HepG2 (cell line): ENCODE results near the gene PIP5KL1. TPM values are rescaled to one million over a fixed set of nuclear protein-coding genes. Genes with fewer than 3 reads are reported as not detected.

Source experiments
- EZH2 ChIP-seq: conservative IDR thresholded peaks from 2 replicates; pipeline ENCODE4 v1.6.1; 2012; ENCODE audit warnings: mild to moderate bottlenecking, low read depth, low read length, moderate library complexity
- LBX2 ChIP-seq: sonication (generic); formaldehyde crosslinking; IDR thresholded peaks from 2 replicates; pipeline ENCODE4 v1.5.0; 2020; ENCODE audit warnings: missing genetic modification reagents, mild to moderate bottlenecking, borderline replicate concordance
- MAZ ChIP-seq, 2 experiments: sonication (generic) in 1 of 2; formaldehyde crosslinking in 1 of 2; IDR thresholded peaks; 2 replicates each; pipeline versions ENCODE4 v1.5.0 to v1.6.1; 2012 to 2020; ENCODE audit warnings: low read depth in 2 of 2, mild to moderate bottlenecking in 2 of 2, borderline replicate concordance in 1 of 2, improper control_type of control experiment in 1 of 2, low read length in 1 of 2, missing genetic modification reagents in 1 of 2, moderate library complexity in 1 of 2
- NR2C2 ChIP-seq: sonication (generic); formaldehyde crosslinking; IDR thresholded peaks from 2 replicates; pipeline ENCODE4 v1.4.0; 2020; ENCODE audit warnings: missing genetic modification reagents, mild to moderate bottlenecking, moderate library complexity, borderline replicate concordance
- PAWR ChIP-seq: sonication (generic); formaldehyde crosslinking; IDR thresholded peaks from 2 replicates; pipeline ENCODE4 v1.4.0; 2020; ENCODE audit warnings: missing genetic modification reagents, mild to moderate bottlenecking, borderline replicate concordance
- PAX8 ChIP-seq: sonication (generic); formaldehyde crosslinking; IDR thresholded peaks from 2 replicates; pipeline ENCODE4 v1.8.0; 2022; ENCODE audit warnings: mild to moderate bottlenecking, missing genetic modification reagents, borderline replicate concordance
- PAXIP1 ChIP-seq: sonication (generic); formaldehyde crosslinking; conservative IDR thresholded peaks from 2 replicates; pipeline ENCODE4 v1.4.0; 2020; ENCODE audit warnings: mild to moderate bottlenecking, missing genetic modification reagents, moderate library complexity
- RFXANK ChIP-seq: IDR thresholded peaks from 2 replicates; pipeline ENCODE4 v1.6.1; 2016
- SP1 ChIP-seq, 2 experiments: fragments of 450-650 bp in 1 of 2; sonication (generic) in 1 of 2; formaldehyde crosslinking in 1 of 2; IDR thresholded peaks; 2 replicates each; pipeline versions ENCODE4 v1.4.0 to v1.6.1; 2016 to 2020; ENCODE audit warnings: missing genetic modification reagents in 1 of 2
- TBP ChIP-seq: sonication (generic); formaldehyde crosslinking; IDR thresholded peaks from 2 replicates; pipeline ENCODE4 v1.5.0; 2020; ENCODE audit warnings: missing genetic modification reagents
- TRAFD1 ChIP-seq: sonication (generic); formaldehyde crosslinking; IDR thresholded peaks from 2 replicates; pipeline ENCODE4 v1.5.1; 2020; ENCODE audit warnings: missing genetic modification reagents, mild to moderate bottlenecking, borderline replicate concordance
- ZBTB34 ChIP-seq: sonication (generic); formaldehyde crosslinking; IDR thresholded peaks from 2 replicates; pipeline ENCODE4 v1.8.0; 2022; ENCODE audit warnings: mild to moderate bottlenecking, missing genetic modification reagents
- ZBTB43 ChIP-seq: sonication (generic); formaldehyde crosslinking; conservative IDR thresholded peaks from 2 replicates; pipeline ENCODE4 v1.4.0; 2020; ENCODE audit warnings: missing genetic modification reagents
- ZBTB8A ChIP-seq: sonication (generic); formaldehyde crosslinking; IDR thresholded peaks from 2 replicates; pipeline ENCODE4 v1.4.0; 2020; ENCODE audit warnings: mild to moderate bottlenecking, low read depth, missing genetic modification reagents, borderline replicate concordance
- ZFP37 ChIP-seq: sonication (generic); formaldehyde crosslinking; IDR thresholded peaks from 2 replicates; pipeline ENCODE4 v1.4.0; 2020; ENCODE audit warnings: missing genetic modification reagents, borderline replicate concordance
- ZNF329 ChIP-seq: sonication (generic); formaldehyde crosslinking; IDR thresholded peaks from 2 replicates; pipeline ENCODE4 v1.9.0; 2021; ENCODE audit warnings: low read depth, mild to moderate bottlenecking, missing genetic modification reagents
- ZNF430 ChIP-seq: sonication (generic); formaldehyde crosslinking; IDR thresholded peaks from 2 replicates; pipeline ENCODE4 v1.9.0; 2021; ENCODE audit warnings: mild to moderate bottlenecking, missing genetic modification reagents
- ZNF713 ChIP-seq: sonication (generic); formaldehyde crosslinking; IDR thresholded peaks from 2 replicates; pipeline ENCODE4 v1.4.0; 2020; ENCODE audit warnings: mild to moderate bottlenecking, missing genetic modification reagents
- ZSCAN22 ChIP-seq: sonication (generic); formaldehyde crosslinking; IDR thresholded peaks from 2 replicates; pipeline ENCODE4 v1.4.0; 2020; ENCODE audit warnings: mild to moderate bottlenecking, missing genetic modification reagents
- polyA plus RNA-seq, 8 experiments: library from polyadenylated mRNA; depleted of rRNA in 3 of 8; stranded (reverse) in 7 of 8; unstranded in 1 of 8; fragments of >200 nt; fragmentation: Illumina TruSeq in 4 of 8; extraction: Trizol in 4 of 8; gene quantifications; 2 replicates each; pipeline versions ENCODE4 v1.2.1 to v1.2.3, GENCODE V29; 2011 to 2016; ENCODE audit warnings: low read depth in 4 of 8, missing spikeins in 1 of 8, mixed read lengths in 1 of 8; ENCODE audit not compliant: insufficient read depth in 1 of 8
- total RNA-seq, 5 experiments: library from RNA; depleted of rRNA; stranded (reverse); fragments of >200 nt; fragmentation: Illumina TruSeq; extraction: Trizol; gene quantifications; 2 replicates each; pipeline ENCODE4 v1.2.3, GENCODE V29; 2016; ENCODE audit warnings: low read depth in 1 of 5

PIP5KL1 gene
- total and polyA plus RNA-seq, 2 of the 13 experiments (the other 11 are each of a cell fraction or from before 2014, with no cell fraction given) = 0.20 to 0.49 TPM

- TF ChIP-seq ZNF713 (CRISPR knock-in tag) (no peak), TRAFD1 (CRISPR knock-in tag) (no peak), LBX2 (no peak), RFXANK (CRISPR knock-in tag) (no peak), ZBTB34 (CRISPR knock-in tag) (no peak), ZNF329 (no peak), PAXIP1 (no peak), NR2C2 (CRISPR knock-in tag) (no peak), MAZ (IDR thresholded peaks at IDR 0.05; ENCODE audit: borderline replicate concordance, low read depth, low read length) (no peak), MAZ (CRISPR knock-in tag; IDR thresholded peaks at IDR 0.05; ENCODE audit: low read depth) (no peak), ZNF430 (CRISPR knock-in tag) (no peak), ZBTB43 (CRISPR knock-in tag) (no peak), PAWR (CRISPR knock-in tag) (no peak), SP1 (IDR thresholded peaks at IDR 0.05) (no peak), SP1 (CRISPR knock-in tag; IDR thresholded peaks at IDR 0.05) (peak; percentile 86), EZH2 (no peak), ZSCAN22 (CRISPR knock-in tag) (no peak), PAX8 (CRISPR knock-in tag) (no peak), ZFP37 (no peak), TBP (CRISPR knock-in tag) (no peak), ZBTB8A (CRISPR knock-in tag) (no peak)
These were observed at the start of gene PIP5KL1 (continued) for GRCh38 chr9:127930231-127931091.
